Aorta (tissue), 5 donors: ENCODE results near the gene CNRIP1. TPM values are rescaled to one million over a fixed set of nuclear protein-coding genes. Genes with fewer than 3 reads are reported as not detected.

Source experiments
- ATAC-seq: fragments of 200-7000 bp; cut with Tn5 transposase; one replicate; pipeline ENCODE4 v1.9.1; 2022; ENCODE audit warnings: moderate library complexity; ENCODE audit not compliant: low FRiP score
- DNase-seq, 2 donors: peaks; one replicate each; pipeline ENCODE4 v3.0.0-alpha.2; 2020
- H3K27ac ChIP-seq, 2 donors: one replicate each; pipeline ENCODE4 v1.5.1; 2013; ENCODE audit warnings: low read length in 2 of 2, mild to moderate bottlenecking in 2 of 2, moderate library complexity in 2 of 2, control low read depth in 1 of 2, inconsistent platforms in 1 of 2, low read depth in 1 of 2
- H3K27me3 ChIP-seq, 2 donors: one replicate each; pipeline ENCODE4 v1.6.1; 2013; ENCODE audit warnings: control low read depth in 1 of 2, low read length in 1 of 2, mild to moderate bottlenecking in 1 of 2, moderate library complexity in 1 of 2; ENCODE audit not compliant: insufficient read depth in 2 of 2, control insufficient read depth in 1 of 2
- H3K36me3 ChIP-seq, 2 donors: one replicate each; pipeline ENCODE4 v1.6.1; 2013; ENCODE audit warnings: control low read depth in 1 of 2, low read length in 1 of 2, mild to moderate bottlenecking in 1 of 2; ENCODE audit not compliant: insufficient read depth in 2 of 2, control insufficient read depth in 1 of 2
- H3K4me1 ChIP-seq, 2 donors: one replicate each; pipeline ENCODE4 v1.6.1; 2013; ENCODE audit warnings: low read length in 2 of 2, control low read depth in 1 of 2, mild to moderate bottlenecking in 1 of 2, moderate library complexity in 1 of 2; ENCODE audit not compliant: insufficient read depth in 2 of 2, control insufficient read depth in 1 of 2
- H3K4me3 ChIP-seq, 2 donors: one replicate each; pipeline ENCODE4 v1.5.1; 2013; ENCODE audit warnings: low read length in 2 of 2, control low read depth in 1 of 2, mild to moderate bottlenecking in 1 of 2
- H3K9me3 ChIP-seq: one replicate; pipeline ENCODE4 v1.6.1; 2013; ENCODE audit warnings: mild to moderate bottlenecking, low read length; ENCODE audit not compliant: control insufficient read depth
- WGBS, 2 donors: extraction: QIAGEN DNeasy Blood & Tissue Kit; methylation state at CpG; one replicate each; pipeline ENCODE4 v1.1.7; 2013; 5-methylcytosine and 5-hydroxymethylcytosine counted together
- intact Hi-C, 2 donors: fragments of 100-400 bp; cut with DNase I; formaldehyde crosslinking; loops; one replicate each; pipeline versions ENCODE4 v1.14.2 to v1.15.0; 2022
- long read RNA-seq, 2 donors: library from polyadenylated mRNA; unstranded; transcript quantifications; one replicate each; pipeline ENCODE4 v2.0.0, GENCODE V29; 2020 to 2021
- polyA plus RNA-seq, 2 donors: library from polyadenylated mRNA; stranded (reverse); fragments of 200-250 nt; gene quantifications; one replicate each; pipeline ENCODE4 v1.2.3, GENCODE V29; 2013
- total RNA-seq, 2 donors: library from RNA; stranded (reverse); fragmentation: NEBNext Ultra II Directional; extraction: Animal tissue kit (Norgen Biotek cat#: 25700); gene quantifications; one replicate each; pipeline ENCODE4 v1.2.1, GENCODE V29; 2021
- donor health status: healthy with polysubstance abuse.
- donor health status: Bipolar disorder and iron deficiency.
- donor health status: DM: no; HTN: no; CAD: no.
- donor health status: DM: no; HTN: no; CAD: no.
- donor health status: DM: yes; HTN: yes; CAD: no.

The CNRIP1 gene, protein sequence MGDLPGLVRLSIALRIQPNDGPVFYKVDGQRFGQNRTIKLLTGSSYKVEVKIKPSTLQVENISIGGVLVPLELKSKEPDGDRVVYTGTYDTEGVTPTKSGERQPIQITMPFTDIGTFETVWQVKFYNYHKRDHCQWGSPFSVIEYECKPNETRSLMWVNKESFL
- total RNA-seq (10 to 100 TPM; 31.7 to 40.7 TPM), polyA plus RNA-seq (10 to 100 TPM; 24.8 to 28.2 TPM)
- long read RNA-seq, donor 1, transcript CNRIP1-201 (3 exons, 1,953 nt) = major isoform, 149 of 185 reads
- long read RNA-seq, donor 1, transcript CNRIP1-204 (4 exons, 1,493 nt) = minor isoform, 7 of 185 reads
- long read RNA-seq, donor 1, partial matches to known transcripts = 5 of 185 reads
- long read RNA-seq, donor 1, other reads (novel, unspliced or antisense) = 21 of 185 reads
- long read RNA-seq, donor 2, transcript CNRIP1-201 (3 exons, 1,953 nt) = major isoform, 30 of 43 reads
- long read RNA-seq, donor 2, partial matches to known transcripts = 3 of 43 reads
- long read RNA-seq, donor 2, other reads (novel, unspliced or antisense) = 8 of 43 reads

DNA sequence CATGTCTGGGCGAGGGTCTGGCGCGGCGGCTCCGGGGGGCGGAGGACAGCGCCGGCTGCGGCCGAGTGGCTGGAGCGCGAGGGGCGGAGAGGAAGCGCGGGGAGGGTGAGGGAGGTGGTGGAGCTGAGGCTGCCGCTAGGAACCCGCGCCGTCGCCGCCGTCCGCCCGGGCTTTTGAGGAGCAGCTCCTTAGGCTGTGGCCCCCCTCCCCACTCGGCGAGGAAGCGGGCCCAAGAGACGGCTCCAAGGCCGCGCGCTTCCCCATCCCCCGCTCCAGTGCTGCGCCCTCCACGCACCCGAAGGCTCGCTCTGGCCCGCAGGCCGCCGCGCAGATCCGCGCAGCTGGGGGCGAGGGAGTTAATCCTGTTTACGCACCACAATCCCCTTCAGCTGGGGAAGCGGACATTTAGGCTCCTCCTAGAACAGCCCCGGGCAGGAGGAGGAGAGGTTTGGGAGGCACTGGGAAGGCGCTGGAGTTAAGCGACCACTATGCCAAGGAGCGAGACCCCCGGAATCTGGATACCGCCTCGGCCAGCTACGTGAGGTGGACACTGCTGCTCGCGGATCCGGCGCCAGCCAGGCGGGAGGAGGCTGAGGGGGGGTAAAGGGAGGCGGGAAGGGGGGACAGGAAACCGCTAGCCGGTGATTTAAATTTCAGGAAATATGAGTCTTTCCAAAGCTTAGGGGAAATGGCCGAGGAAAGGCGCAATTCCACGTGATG, at the start of gene CNRIP1:
Gene CNRIP1, minus strand, starts transcription at position 552 of the 720 bp plus-strand sequence. Its CDS starts 549 bp downstream, at position 3.
- intact Hi-C loops = no loop called here
- H3K4me3 ChIP-seq = peak within 1 kb of the TSS; percentile 33 to 50
- H3K27me3 ChIP-seq = no peaks in the 10 kb centered on the region
- WGBS, 2 donors = 0% methylated on average over 58 to 64 of the region's 64 CpGs
- ATAC-seq (peak; percentile 89), DNase-seq (peak; percentile 84 to 90)
- peak within 1 kb of the TSS in 1 of 2 donors; percentile 65 for H3K27ac ChIP-seq
- H3K36me3 ChIP-seq = no peaks in the 10 kb centered on the region
- no peaks in the 10 kb centered on the region for H3K9me3 ChIP-seq
- peaks cover 0 to 2% of the 10 kb centered on the region in 2 donors for H3K4me1 ChIP-seq

DNA sequence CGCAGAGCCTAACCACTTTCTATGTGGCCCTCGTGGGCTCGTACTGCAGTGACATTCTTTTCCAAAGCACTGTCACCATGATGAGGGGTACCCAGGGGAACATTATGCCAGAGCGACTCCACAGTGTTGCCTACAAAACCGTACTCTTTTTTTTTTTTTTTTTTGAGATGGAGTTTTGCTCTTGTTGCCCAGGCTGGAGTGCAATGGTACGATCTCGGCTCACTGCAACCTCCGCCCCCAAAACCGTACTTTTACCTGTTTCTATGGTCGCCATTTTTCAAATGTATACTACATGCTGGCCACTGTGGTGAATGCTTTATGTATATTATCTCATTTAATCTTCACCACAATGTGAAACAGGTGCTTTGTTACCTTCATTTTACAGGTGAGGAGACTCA, 49.6 kb upstream of the CNRIP1 start:
- no peaks in the 10 kb centered on the region for H3K4me1 ChIP-seq
- H3K27ac ChIP-seq = no peak overlapping the region
- intact Hi-C loops = no loop called here

DNA sequence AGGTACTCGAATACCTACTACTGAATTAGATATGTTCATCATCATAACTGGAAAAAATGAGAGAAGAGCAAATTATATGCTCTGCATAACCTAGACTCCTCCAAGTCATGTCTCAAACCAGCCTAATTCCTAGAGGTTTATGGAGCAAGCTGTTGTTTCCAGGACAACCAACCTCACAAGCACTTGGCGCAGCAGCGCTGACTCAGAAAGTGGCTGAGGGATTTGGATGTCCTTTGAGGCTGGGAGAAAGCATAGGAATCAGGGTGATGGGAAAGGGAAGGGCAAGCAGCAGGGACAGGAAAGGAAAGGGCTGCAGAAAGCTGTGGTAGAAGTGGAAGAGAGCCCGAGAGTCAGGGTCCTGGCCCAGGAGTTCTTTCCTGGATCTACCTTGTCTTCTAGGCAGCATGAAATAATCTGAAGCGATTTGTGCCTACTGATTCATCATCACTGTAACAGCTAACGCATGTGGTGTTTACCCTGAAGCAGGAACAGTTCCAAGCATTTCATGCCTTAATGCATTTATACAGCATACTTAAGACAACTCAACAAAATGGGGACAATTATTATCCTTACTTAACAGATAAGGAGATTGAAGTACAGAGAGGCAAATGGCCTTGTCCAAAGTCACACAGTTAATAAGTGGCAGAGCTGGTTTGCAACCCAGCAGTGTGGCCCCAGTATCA, 49.0 kb upstream of the CNRIP1 start:
- no peak overlapping the region for H3K4me3 ChIP-seq
- no peak overlapping the region for H3K27ac ChIP-seq
- intact Hi-C loops = no loop called here
- no peaks in the 10 kb centered on the region for H3K4me1 ChIP-seq
- no peaks in the 10 kb centered on the region for H3K9me3 ChIP-seq
- ATAC-seq (no peak), DNase-seq (peak; percentile 62 to 75)
- 59 to 65% methylated on average over 6 of the region's 6 CpGs for WGBS, 2 donors
- no peaks in the 10 kb centered on the region for H3K36me3 ChIP-seq
- H3K27me3 ChIP-seq = no peaks in the 10 kb centered on the region

More for the DNA sequence above, 49.6 kb upstream of the CNRIP1 start:
- DNase-seq = no peak
- H3K4me3 ChIP-seq = no peak overlapping the region
- no peaks in the 10 kb centered on the region for H3K36me3 ChIP-seq
- 86 to 87% methylated on average over 10 of the region's 10 CpGs for WGBS, 2 donors
- no peaks in the 10 kb centered on the region for H3K27me3 ChIP-seq
- H3K9me3 ChIP-seq = no peaks in the 10 kb centered on the region
- no peak for ATAC-seq

DNA sequence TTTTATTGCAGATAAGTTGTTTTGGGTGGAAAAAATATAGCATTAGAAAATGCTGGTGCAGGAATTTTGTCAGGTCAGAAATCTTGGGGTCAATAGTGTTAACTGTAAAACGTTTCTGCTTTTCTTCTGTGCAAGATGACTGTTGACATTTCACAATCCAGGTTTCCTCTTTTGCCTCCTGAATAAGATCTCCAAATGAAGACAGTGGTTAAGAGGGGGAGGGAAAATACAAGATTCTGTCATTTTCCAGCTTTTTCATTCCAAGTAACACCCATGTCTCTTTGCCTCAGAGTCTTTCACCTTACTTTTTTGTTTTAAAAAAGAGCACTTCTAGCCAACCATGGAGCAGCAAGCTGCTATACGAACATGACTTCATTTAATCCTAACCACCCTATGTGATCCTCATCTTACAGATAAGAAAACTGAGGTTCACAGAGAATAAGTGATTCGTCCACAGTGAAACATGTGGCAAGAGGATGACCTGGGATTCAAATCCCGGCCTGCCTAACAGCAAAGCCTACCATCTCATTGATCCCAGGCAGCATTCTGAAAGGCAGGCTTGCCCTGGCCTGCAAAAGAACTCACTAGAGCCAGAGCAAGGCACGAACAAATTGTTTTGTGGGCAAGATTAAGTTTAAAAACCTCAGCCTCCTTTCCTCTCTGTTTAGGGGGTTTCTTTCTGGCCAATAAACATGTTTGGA, 48.4 kb upstream of the CNRIP1 start:
- 64 to 67% methylated on average over 5 of the region's 5 CpGs for WGBS, 2 donors
- Histone ChIP-seq H3K27me3 (no peaks in the 10 kb centered on the region), H3K27ac (peak overlapping the region in 1 of 2 donors; percentile 57), H3K9me3 (no peaks in the 10 kb centered on the region), H3K4me1 (no peaks in the 10 kb centered on the region), H3K36me3 (no peaks in the 10 kb centered on the region), H3K4me3 (no peak overlapping the region)
- ATAC-seq = no peak
- no peak for DNase-seq
- intact Hi-C loops = no loop called here

DNA sequence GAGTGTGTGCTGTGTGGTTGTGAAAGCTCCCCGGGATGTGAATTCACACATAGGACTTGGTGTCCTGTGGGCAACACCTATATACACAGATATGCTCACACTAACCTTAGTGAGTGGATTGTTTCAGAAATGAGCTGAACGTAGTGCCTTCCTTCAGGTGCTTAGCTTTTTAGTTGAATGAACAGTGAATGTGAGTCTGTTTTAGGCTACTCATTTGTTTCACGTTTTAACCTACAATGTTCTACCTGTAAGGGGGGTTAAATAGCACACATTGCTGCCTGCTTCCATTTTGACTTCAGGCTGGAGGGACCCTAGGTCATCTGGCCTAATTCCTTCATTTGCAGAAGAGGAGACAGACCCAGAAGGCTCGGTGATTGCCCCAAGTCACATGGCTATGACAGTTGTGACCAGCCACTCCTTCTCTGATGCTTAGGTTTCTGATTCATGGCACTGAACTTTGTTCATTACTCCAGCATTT, 46.4 kb upstream of the CNRIP1 start:
- DNase-seq (peak in 1 of 2 donors; percentile 54), ATAC-seq (peak; percentile 52)
- intact Hi-C loops = no loop called here
- Histone ChIP-seq H3K4me1 (no peaks in the 10 kb centered on the region), H3K36me3 (no peaks in the 10 kb centered on the region), H3K4me3 (no peak overlapping the region), H3K27ac (no peak overlapping the region), H3K27me3 (no peaks in the 10 kb centered on the region), H3K9me3 (no peaks in the 10 kb centered on the region)
- 84 to 88% methylated on average over 4 of the region's 4 CpGs for WGBS, 2 donors

DNA sequence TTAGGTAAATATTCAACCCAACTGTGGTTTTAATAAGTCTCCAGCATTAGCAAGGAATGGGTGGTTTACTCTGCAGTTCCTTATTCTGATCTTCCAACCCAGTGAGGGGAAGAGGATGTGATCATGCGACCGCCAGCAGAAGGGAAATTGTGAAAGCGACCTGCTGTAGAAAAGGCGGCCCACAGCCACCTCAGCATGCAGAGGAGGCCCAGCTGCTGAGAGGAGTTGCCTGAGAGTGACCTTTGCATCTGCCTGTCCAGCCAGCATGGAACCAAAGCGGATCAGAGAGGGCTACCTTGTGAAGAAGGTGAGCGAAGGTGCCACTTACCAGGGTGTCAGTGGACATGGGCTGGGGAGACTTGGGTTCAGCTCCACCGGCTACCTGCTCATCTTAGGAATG, 45.3 kb upstream of the CNRIP1 start, which contains the start of gene PLEK:
Gene PLEK, plus strand, starts transcription at position 196 of the 400 bp plus-strand sequence. Its CDS starts 70 bp downstream, at position 266.
- no peak within 1 kb of the TSS for H3K4me3 ChIP-seq
- peak; percentile 76 to 83 for DNase-seq
- WGBS, 2 donors = 93 to 94% methylated on average over 7 of the region's 7 CpGs

DNA sequence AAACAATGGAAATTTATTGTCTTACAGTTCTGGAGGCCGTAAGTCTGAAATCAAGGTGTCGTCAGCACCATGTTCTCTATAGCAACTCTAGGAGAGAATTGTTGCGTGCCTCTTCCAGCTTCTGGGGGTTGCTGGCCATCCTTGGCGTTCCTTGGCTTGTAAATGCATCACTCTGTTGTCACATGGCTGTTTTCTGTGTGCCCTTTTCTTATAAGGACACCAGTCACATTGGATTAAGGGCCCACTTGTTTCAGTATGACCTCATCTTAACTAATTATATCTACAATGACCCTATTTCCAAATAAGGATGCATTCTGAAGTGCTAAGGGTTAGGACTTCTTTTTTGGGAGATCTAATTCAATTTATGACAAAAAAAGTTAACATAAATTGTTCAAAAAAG, 44.0 kb upstream of the CNRIP1 start:
- no peak overlapping the region for H3K4me3 ChIP-seq
- no peaks in the 10 kb centered on the region for H3K9me3 ChIP-seq
- DNase-seq (no peak), ATAC-seq (no peak)
- intact Hi-C loops = loop anchor here (2.0 to 5.0 kb wide), 2 partner anchors 77 to 79 kb away; no protein-coding TSS in a partner anchor
- H3K4me1 ChIP-seq = no peaks in the 10 kb centered on the region
- H3K27ac ChIP-seq = no peak overlapping the region
- 88 to 90% methylated on average over 4 of the region's 4 CpGs for WGBS, 2 donors
- H3K27me3 ChIP-seq = no peaks in the 10 kb centered on the region
- H3K36me3 ChIP-seq = no peaks in the 10 kb centered on the region

More for the DNA sequence above, 45.3 kb upstream of the CNRIP1 start, which contains the start of gene PLEK:
- H3K27me3 ChIP-seq = no peaks in the 10 kb centered on the region
- peak; percentile 65 for ATAC-seq
- H3K27ac ChIP-seq = no peak within 1 kb of the TSS
- no peaks in the 10 kb centered on the region for H3K9me3 ChIP-seq
- intact Hi-C loops = no loop called here
- no peaks in the 10 kb centered on the region for H3K4me1 ChIP-seq
- H3K36me3 ChIP-seq = no peaks in the 10 kb centered on the region

DNA sequence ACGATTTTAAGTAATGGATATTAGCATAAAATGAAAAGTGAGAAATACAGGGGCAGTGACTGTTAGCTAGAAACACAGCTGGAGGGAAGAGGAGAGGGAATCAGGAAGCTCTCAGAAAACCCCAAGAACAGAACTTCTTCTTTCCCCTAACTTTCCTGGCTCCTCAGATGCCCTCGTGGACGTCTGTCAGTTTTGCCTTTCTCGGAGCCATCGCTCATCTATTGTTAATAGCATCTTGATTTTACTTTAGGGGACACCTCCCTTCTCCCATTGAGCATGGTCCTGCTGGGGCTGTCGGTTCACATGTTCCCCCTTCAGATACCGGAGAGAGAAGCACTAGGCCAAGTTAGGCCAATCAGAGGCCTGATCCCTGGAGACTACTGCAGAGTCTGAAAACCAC, 43.0 kb upstream of the CNRIP1 start:
- Histone ChIP-seq H3K27me3 (no peaks in the 10 kb centered on the region), H3K4me3 (no peak overlapping the region), H3K27ac (no peak overlapping the region), H3K4me1 (no peaks in the 10 kb centered on the region), H3K9me3 (no peaks in the 10 kb centered on the region), H3K36me3 (no peaks in the 10 kb centered on the region)
- ATAC-seq = no peak
- intact Hi-C loops = loop anchor here (2.0 to 5.0 kb wide), 2 partner anchors 78 to 80 kb away; no protein-coding TSS in a partner anchor
- 90 to 93% methylated on average over 7 of the region's 7 CpGs for WGBS, 2 donors
- DNase-seq = no peak
